Left ventricle myocardium inferior (tissue), 1 donor: Measurements from ENCODE around the gene PRR35. TPM values are rescaled to one million over a fixed set of nuclear protein-coding genes. Genes with fewer than 3 reads are reported as not detected.

Source experiments
- DNase-seq: peaks from one replicate; pipeline ENCODE4 v3.0.0-alpha.2; 2020
- H3K27ac ChIP-seq: fragments of 200-600 bp; replicated peaks from 2 replicates; pipeline ENCODE4 v1.8.0; 2021
- H3K27me3 ChIP-seq: fragments of 200-600 bp; 2 replicates; pipeline ENCODE4 v1.8.0; 2021; ENCODE audit warnings: low read depth
- H3K36me3 ChIP-seq: fragments of 200-600 bp; 2 replicates; pipeline ENCODE4 v1.8.0; 2021
- H3K4me1 ChIP-seq: fragments of 200-600 bp; 2 replicates; pipeline ENCODE4 v1.8.0; 2021
- H3K4me3 ChIP-seq: fragments of 200-600 bp; 2 replicates; pipeline ENCODE4 v1.8.0; 2021; ENCODE audit warnings: mild to moderate bottlenecking, moderate library complexity
- H3K9me3 ChIP-seq: fragments of 200-600 bp; replicated peaks from 2 replicates; pipeline ENCODE4 v1.8.0; 2021
- CTCF ChIP-seq: fragments of 200-600 bp; IDR thresholded peaks from 2 replicates; pipeline ENCODE4 v1.8.0; 2021; ENCODE audit warnings: antibody characterized with exemption, mild to moderate bottlenecking, borderline replicate concordance
- intact Hi-C: fragments of 100-400 bp; cut with micrococcal nuclease; formaldehyde crosslinking; loops from one replicate; pipeline ENCODE4 v1.11.0; 2022
- total RNA-seq: library from RNA; stranded (reverse); fragmentation: NEBNext Ultra II Directional; extraction: Animal tissue kit (Norgen Biotek cat#: 25700); gene quantifications from one replicate; pipeline ENCODE4 v1.2.1, GENCODE V29; 2021
- donor health status: DM: no; HTN: yes; CAD: no; lungs with severe emphysema.

Gene PRR35
- total RNA-seq, 1 donor from 2014 or later, result not detected

- DNase-seq, result peak; percentile 83
- peaks cover 48% of the 10 kb centered on the region for H3K4me1 ChIP-seq
- H3K27me3 ChIP-seq, result peaks cover 34% of the 10 kb centered on the region
- no peaks in the 10 kb centered on the region for H3K9me3 ChIP-seq
- intact Hi-C loops, result no loop called here
- H3K27ac ChIP-seq, result peak within 1 kb of the TSS; percentile 80
- peak; percentile 11 for TF ChIP-seq CTCF
- no peaks in the 10 kb centered on the region for H3K36me3 ChIP-seq
- peak within 1 kb of the TSS; percentile 61 for H3K4me3 ChIP-seq
These were observed 6.5 kb downstream of the PRR35 start, which contains the start of gene NHLRC4 for GRCh38 chr16:566475-567372. TSS of gene NHLRC4 (plus strand) at chr16:567005. CDS start at chr16:568048, 1,043 bp downstream.

- no peak for TF ChIP-seq CTCF
- peaks cover 25% of the 10 kb centered on the region for H3K27me3 ChIP-seq
- H3K27ac ChIP-seq, result peak overlapping the region; percentile 80
- no peaks in the 10 kb centered on the region for H3K36me3 ChIP-seq
- DNase-seq, result no peak
- peaks cover 48% of the 10 kb centered on the region for H3K4me1 ChIP-seq
- intact Hi-C loops, result no loop called here
- H3K9me3 ChIP-seq, result no peaks in the 10 kb centered on the region
- peak overlapping the region; percentile 61 for H3K4me3 ChIP-seq
These were observed 7.4 kb downstream of the PRR35 start for GRCh38 chr16:567373-568256.

GRCh38 chr16:568401-569258, 8.4 kb downstream of the PRR35 start:
- intact Hi-C loops, result no loop called here
- H3K9me3 ChIP-seq, result no peaks in the 10 kb centered on the region
- DNase-seq, result no peak
- H3K27ac ChIP-seq, result peak overlapping the region; percentile 89
- TF ChIP-seq CTCF, result no peak
- peaks cover 15% of the 10 kb centered on the region for H3K27me3 ChIP-seq
- peaks cover 48% of the 10 kb centered on the region for H3K4me1 ChIP-seq
- H3K4me3 ChIP-seq, result peak overlapping the region; percentile 80
- no peaks in the 10 kb centered on the region for H3K36me3 ChIP-seq

GRCh38 chr16:569445-570254, 9.5 kb downstream of the PRR35 start, which contains the start of gene PIGQ:
TSS of gene PIGQ (plus strand) at chr16:569968. CDS start at chr16:574075, 4,107 bp downstream.
- Histone ChIP-seq H3K27ac (peak within 1 kb of the TSS; percentile 89), H3K4me3 (peak within 1 kb of the TSS; percentile 80), H3K4me1 (peaks cover 48% of the 10 kb centered on the region), H3K36me3 (peaks cover 8% of the 10 kb centered on the region), H3K27me3 (peaks cover 5% of the 10 kb centered on the region), H3K9me3 (no peaks in the 10 kb centered on the region)
- peak; percentile 71 for DNase-seq
- intact Hi-C loops, result no loop called here
- no peak for TF ChIP-seq CTCF
